ENCODE results near the gene CLIC4.

DNA sequence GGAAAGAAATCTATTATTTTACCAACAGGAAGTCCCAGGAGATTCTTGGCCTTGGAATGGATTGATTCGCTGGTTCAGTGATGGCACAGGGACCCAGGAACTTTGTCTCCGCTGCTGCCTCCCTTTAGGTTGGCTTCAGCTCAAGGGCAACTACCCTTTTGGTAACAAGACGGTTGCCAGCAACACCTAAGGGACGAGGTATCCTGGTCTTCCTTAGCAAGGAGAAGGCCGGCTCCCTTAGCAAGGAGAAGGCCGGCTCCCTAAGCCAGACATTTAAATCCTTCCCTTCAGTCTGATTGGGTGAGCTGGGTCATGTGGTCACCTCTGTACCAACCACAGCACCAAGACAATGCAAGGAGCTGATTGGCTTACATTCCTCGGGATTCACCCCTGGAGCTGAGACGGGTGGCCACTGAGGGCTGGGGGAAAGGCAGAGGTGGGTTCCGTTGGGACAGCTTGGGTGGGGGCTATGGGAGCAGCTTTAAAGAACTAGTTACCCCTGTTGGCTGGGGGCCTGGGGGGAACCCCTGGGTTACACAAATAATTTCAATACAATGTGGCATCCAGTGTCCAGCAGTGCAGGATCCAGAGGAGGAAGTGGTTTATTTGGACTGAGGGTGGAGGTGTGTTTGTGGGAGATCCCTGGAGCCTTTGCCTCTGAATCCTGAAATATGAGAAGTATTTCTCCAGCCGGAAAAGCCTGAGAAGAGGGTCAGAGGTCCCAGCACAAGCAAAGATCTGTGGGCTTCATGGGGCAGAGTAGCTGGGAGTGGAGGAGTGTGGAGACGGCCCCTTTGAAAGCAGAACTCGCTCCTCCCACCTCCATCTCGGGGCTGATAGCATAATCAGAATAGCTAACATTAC, 20.7 kb upstream of the CLIC4 start:
- TF ChIP-seq, protein P1, sequence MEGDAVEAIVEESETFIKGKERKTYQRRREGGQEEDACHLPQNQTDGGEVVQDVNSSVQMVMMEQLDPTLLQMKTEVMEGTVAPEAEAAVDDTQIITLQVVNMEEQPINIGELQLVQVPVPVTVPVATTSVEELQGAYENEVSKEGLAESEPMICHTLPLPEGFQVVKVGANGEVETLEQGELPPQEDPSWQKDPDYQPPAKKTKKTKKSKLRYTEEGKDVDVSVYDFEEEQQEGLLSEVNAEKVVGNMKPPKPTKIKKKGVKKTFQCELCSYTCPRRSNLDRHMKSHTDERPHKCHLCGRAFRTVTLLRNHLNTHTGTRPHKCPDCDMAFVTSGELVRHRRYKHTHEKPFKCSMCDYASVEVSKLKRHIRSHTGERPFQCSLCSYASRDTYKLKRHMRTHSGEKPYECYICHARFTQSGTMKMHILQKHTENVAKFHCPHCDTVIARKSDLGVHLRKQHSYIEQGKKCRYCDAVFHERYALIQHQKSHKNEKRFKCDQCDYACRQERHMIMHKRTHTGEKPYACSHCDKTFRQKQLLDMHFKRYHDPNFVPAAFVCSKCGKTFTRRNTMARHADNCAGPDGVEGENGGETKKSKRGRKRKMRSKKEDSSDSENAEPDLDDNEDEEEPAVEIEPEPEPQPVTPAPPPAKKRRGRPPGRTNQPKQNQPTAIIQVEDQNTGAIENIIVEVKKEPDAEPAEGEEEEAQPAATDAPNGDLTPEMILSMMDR (IDR thresholded peaks at IDR 0.05), result no peak
- TF ChIP-seq POLR2A (IDR thresholded peaks at IDR 0.05), result no peak
